GM21367 (cell line): ENCODE measurements around the gene DOK3.

Source experiments
- ATAC-seq: cut with Tn5 transposase; IDR thresholded peaks from one replicate; pipeline ENCODE4 v1.9.1; 2021; ENCODE audit not compliant: unreplicated experiment

DOK3 gene

GRCh38 chr5:177469750-177470525 lies 39.7 kb downstream of the DOK3 start:
- no peak for ATAC-seq

- no peak for ATAC-seq
Observed at GRCh38 chr5:177468685-177469628, 40.7 kb downstream of the DOK3 start.

GRCh38 chr5:177468329-177468684 lies 41.3 kb downstream of the DOK3 start:
- no peak for ATAC-seq

GRCh38 chr5:177467436-177467835 lies 42.2 kb downstream of the DOK3 start:
- ATAC-seq = no peak

GRCh38 chr5:177466861-177467260 lies 42.8 kb downstream of the DOK3 start:
- no peak for ATAC-seq

- ATAC-seq = no peak
Observed at GRCh38 chr5:177465044-177465443, 44.6 kb downstream of the DOK3 start.

- ATAC-seq = no peak
Observed at GRCh38 chr5:177462021-177462670, 47.5 kb downstream of the DOK3 start.

- ATAC-seq = no peak
Observed at GRCh38 chr5:177459819-177460628, 49.6 kb downstream of the DOK3 start.

- ATAC-seq = no peak
Observed at GRCh38 chr5:177459357-177459756, 50.3 kb downstream of the DOK3 start.

GRCh38 chr5:177458912-177459350 lies 50.7 kb downstream of the DOK3 start:
- ATAC-seq = no peak

- ATAC-seq = no peak
Observed at GRCh38 chr5:177457852-177458681, 51.6 kb downstream of the DOK3 start.

- peak; percentile 38 for ATAC-seq
Observed at GRCh38 chr5:177456976-177457851, 52.4 kb downstream of the DOK3 start.

GRCh38 chr5:177456591-177456964 lies 53.0 kb downstream of the DOK3 start:
- ATAC-seq = no peak

GRCh38 chr5:177455661-177456590 lies 53.7 kb downstream of the DOK3 start:
- peak; percentile 0 for ATAC-seq

- peak; percentile 36 for ATAC-seq
Observed at GRCh38 chr5:177455036-177455660, 54.5 kb downstream of the DOK3 start.

- peak; percentile 39 for ATAC-seq
Observed at GRCh38 chr5:177454397-177455035, 55.1 kb downstream of the DOK3 start.
